ENCODE data around the gene MEF2D.

The MEF2D gene

GRCh38 chr1:156547434-156547833 is 46.9 kb upstream of the MEF2D start:
- DNase-seq (ENCODE audit: low spot score) (no peak), ATAC-seq (ENCODE audit: low read depth) (no peak)
- no peak overlapping the region for H3K27ac ChIP-seq (ENCODE audit: poor library complexity, severe bottlenecking)
- H3K4me1 ChIP-seq (ENCODE audit: insufficient read depth, poor library complexity, severe bottlenecking): peaks cover 4% of the 10 kb centered on the region
- H3K36me3 ChIP-seq (ENCODE audit: low read depth): peaks cover 64% of the 10 kb centered on the region
- H3K4me3 ChIP-seq (ENCODE audit: severe bottlenecking): no peak overlapping the region
- no peaks in the 10 kb centered on the region for H3K9me3 ChIP-seq (ENCODE audit: severe bottlenecking)
- no peaks in the 10 kb centered on the region for H3K27me3 ChIP-seq (ENCODE audit: insufficient read depth, poor library complexity, severe bottlenecking)
- TF ChIP-seq CTCF (IDR thresholded peaks at IDR 0.05; ENCODE audit: poor library complexity, severe bottlenecking): no peak

GRCh38 chr1:156546267-156546666 is 45.7 kb upstream of the MEF2D start:
- Histone ChIP-seq H3K9me3 (ENCODE audit: severe bottlenecking) (no peaks in the 10 kb centered on the region), H3K27me3 (ENCODE audit: insufficient read depth, poor library complexity, severe bottlenecking) (no peaks in the 10 kb centered on the region), H3K4me3 (ENCODE audit: severe bottlenecking) (no peak overlapping the region), H3K27ac (ENCODE audit: poor library complexity, severe bottlenecking) (no peak overlapping the region), H3K36me3 (ENCODE audit: low read depth) (peaks cover 66% of the 10 kb centered on the region), H3K4me1 (ENCODE audit: insufficient read depth, poor library complexity, severe bottlenecking) (no peaks in the 10 kb centered on the region)
- no peak for TF ChIP-seq CTCF (IDR thresholded peaks at IDR 0.05; ENCODE audit: poor library complexity, severe bottlenecking)
- DNase-seq (ENCODE audit: low spot score) (no peak), ATAC-seq (ENCODE audit: low read depth) (no peak)

- Histone ChIP-seq H3K36me3 (ENCODE audit: low read depth) (peaks cover 59% of the 10 kb centered on the region), H3K27ac (ENCODE audit: poor library complexity, severe bottlenecking) (no peak overlapping the region), H3K9me3 (ENCODE audit: severe bottlenecking) (no peaks in the 10 kb centered on the region), H3K4me1 (ENCODE audit: insufficient read depth, poor library complexity, severe bottlenecking) (no peaks in the 10 kb centered on the region), H3K27me3 (ENCODE audit: insufficient read depth, poor library complexity, severe bottlenecking) (no peaks in the 10 kb centered on the region), H3K4me3 (ENCODE audit: severe bottlenecking) (no peak overlapping the region)
- no peak for TF ChIP-seq CTCF (IDR thresholded peaks at IDR 0.05; ENCODE audit: poor library complexity, severe bottlenecking)
- DNase-seq (ENCODE audit: low spot score): no peak
- ATAC-seq (ENCODE audit: low read depth): no peak
Observed at GRCh38 chr1:156544592-156545102, 44.1 kb upstream of the MEF2D start.

GRCh38 chr1:156543066-156543465 is 42.5 kb upstream of the MEF2D start:
- no peak for TF ChIP-seq CTCF (IDR thresholded peaks at IDR 0.05; ENCODE audit: poor library complexity, severe bottlenecking)
- no peaks in the 10 kb centered on the region for H3K4me1 ChIP-seq (ENCODE audit: insufficient read depth, poor library complexity, severe bottlenecking)
- ATAC-seq (ENCODE audit: low read depth): no peak

GRCh38 chr1:156540955-156541354 is 40.4 kb upstream of the MEF2D start:
- no peaks in the 10 kb centered on the region for H3K27me3 ChIP-seq (ENCODE audit: insufficient read depth, poor library complexity, severe bottlenecking)
- no peak overlapping the region for H3K4me3 ChIP-seq (ENCODE audit: severe bottlenecking)
- no peak for TF ChIP-seq CTCF (IDR thresholded peaks at IDR 0.05; ENCODE audit: poor library complexity, severe bottlenecking)
- no peak for DNase-seq (ENCODE audit: low spot score)
- H3K4me1 ChIP-seq (ENCODE audit: insufficient read depth, poor library complexity, severe bottlenecking): no peaks in the 10 kb centered on the region
- no peak overlapping the region for H3K27ac ChIP-seq (ENCODE audit: poor library complexity, severe bottlenecking)
- no peaks in the 10 kb centered on the region for H3K9me3 ChIP-seq (ENCODE audit: severe bottlenecking)
- peaks cover 56% of the 10 kb centered on the region for H3K36me3 ChIP-seq (ENCODE audit: low read depth)
- ATAC-seq (ENCODE audit: low read depth): no peak

More at GRCh38 chr1:156543066-156543465, 42.5 kb upstream of the MEF2D start:
- no peak overlapping the region for H3K27ac ChIP-seq (ENCODE audit: poor library complexity, severe bottlenecking)
- H3K27me3 ChIP-seq (ENCODE audit: insufficient read depth, poor library complexity, severe bottlenecking): no peaks in the 10 kb centered on the region
- H3K9me3 ChIP-seq (ENCODE audit: severe bottlenecking): no peaks in the 10 kb centered on the region
- no peak for DNase-seq (ENCODE audit: low spot score)
- H3K36me3 ChIP-seq (ENCODE audit: low read depth): peaks cover 59% of the 10 kb centered on the region
- no peak overlapping the region for H3K4me3 ChIP-seq (ENCODE audit: severe bottlenecking)
